Measurements from ENCODE around the gene ADD3.

DNA sequence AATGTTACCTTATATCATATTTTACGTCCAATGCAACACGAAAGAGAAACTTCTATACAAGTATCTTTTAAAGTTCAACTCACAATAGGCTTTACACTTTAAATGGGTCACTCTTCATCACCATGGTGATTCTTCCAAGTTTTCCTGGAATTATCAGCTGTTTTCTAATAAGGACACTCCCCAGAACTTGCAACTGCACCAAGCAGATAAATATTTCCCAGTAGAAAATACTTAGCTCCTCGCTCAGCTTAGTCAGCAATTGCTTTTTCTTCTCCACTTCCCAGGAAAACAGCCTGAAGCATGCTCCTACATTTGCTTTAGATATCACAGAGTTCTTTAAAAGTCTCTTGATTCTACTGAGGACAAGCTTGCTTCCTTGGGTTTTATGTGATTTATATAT lies 25.7 kb upstream of the ADD3 start:
- TF ChIP-seq, protein P1, sequence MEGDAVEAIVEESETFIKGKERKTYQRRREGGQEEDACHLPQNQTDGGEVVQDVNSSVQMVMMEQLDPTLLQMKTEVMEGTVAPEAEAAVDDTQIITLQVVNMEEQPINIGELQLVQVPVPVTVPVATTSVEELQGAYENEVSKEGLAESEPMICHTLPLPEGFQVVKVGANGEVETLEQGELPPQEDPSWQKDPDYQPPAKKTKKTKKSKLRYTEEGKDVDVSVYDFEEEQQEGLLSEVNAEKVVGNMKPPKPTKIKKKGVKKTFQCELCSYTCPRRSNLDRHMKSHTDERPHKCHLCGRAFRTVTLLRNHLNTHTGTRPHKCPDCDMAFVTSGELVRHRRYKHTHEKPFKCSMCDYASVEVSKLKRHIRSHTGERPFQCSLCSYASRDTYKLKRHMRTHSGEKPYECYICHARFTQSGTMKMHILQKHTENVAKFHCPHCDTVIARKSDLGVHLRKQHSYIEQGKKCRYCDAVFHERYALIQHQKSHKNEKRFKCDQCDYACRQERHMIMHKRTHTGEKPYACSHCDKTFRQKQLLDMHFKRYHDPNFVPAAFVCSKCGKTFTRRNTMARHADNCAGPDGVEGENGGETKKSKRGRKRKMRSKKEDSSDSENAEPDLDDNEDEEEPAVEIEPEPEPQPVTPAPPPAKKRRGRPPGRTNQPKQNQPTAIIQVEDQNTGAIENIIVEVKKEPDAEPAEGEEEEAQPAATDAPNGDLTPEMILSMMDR (IDR thresholded peaks at IDR 0.05): no peak
- TF ChIP-seq POLR2A (IDR thresholded peaks at IDR 0.05): no peak

Data from Peyer's patch (tissue), 4 donors.